MM.1S (cell line): ENCODE data around the gene EDN3.

Experiments
- CTCF ChIP-seq: fragments of 300-600 bp; sonication (generic); IDR thresholded peaks from 2 replicates; pipeline ENCODE4 v1.5.1; 2016; ENCODE audit warnings: antibody characterized with exemption, low read length, mixed read lengths
- EZH2 ChIP-seq: fragments of 300-600 bp; sonication (generic); optimal IDR thresholded peaks from 2 replicates; pipeline ENCODE3; 2017; ENCODE audit warnings: low read depth, mild to moderate bottlenecking, antibody characterized with exemption, low read length, mixed read lengths
- EZH2phosphoT487 ChIP-seq: fragments of 300-600 bp; sonication (generic); IDR thresholded peaks from 2 replicates; pipeline ENCODE4 v1.6.1; 2018; ENCODE audit warnings: antibody characterized with exemption, low read length

GRCh38 chr20:59295531-59295930, 4.9 kb upstream of the EDN3 start:
- TF ChIP-seq EZH2phosphoT487 (no peak), CTCF (no peak), EZH2 (no peak)
